AG09309 (cell line): ENCODE results near the gene EPHX1.
"Not testable (repeated sequence)": the region's sequence is repeated elsewhere in the genome, so short reads cannot be mapped to it uniquely, and the experiment has no call there.

Experiments used
- DNase-seq: peaks from one replicate; pipeline ENCODE4 v3.0.0-alpha.2; 2010; ENCODE audit warnings: low read depth
- H3K4me3 ChIP-seq: 2 replicates; pipeline ENCODE4 v1.5.1; 2011; ENCODE audit warnings: mild to moderate bottlenecking, low read depth, low read length, moderate library complexity; ENCODE audit not compliant: control insufficient read depth
- CTCF ChIP-seq: IDR thresholded peaks from 2 replicates; pipeline ENCODE4 v1.5.1; 2011; ENCODE audit warnings: mild to moderate bottlenecking, low read depth, low read length, inconsistent platforms; ENCODE audit not compliant: insufficient read depth, control insufficient read depth; ENCODE audit errors: missing control alignments

The EPHX1 gene

GRCh38 chr1:225809842-225810578, at the start of gene EPHX1:
EPHX1 (plus strand) TSS chr1:225810124; CDS start chr1:225828730, 18,606 bp downstream.
- peak within 1 kb of the TSS; percentile 67 for H3K4me3 ChIP-seq
- TF ChIP-seq CTCF, result peak; percentile 46
- DNase-seq, result peak; percentile 45

GRCh38 chr1:225760531-225760930, 49.4 kb upstream of the EPHX1 start:
- DNase-seq, result no peak
- no peak for TF ChIP-seq CTCF

GRCh38 chr1:225761395-225761794, 48.5 kb upstream of the EPHX1 start:
- DNase-seq, H3K4me3 ChIP-seq: not testable (repeated sequence)

More at GRCh38 chr1:225760531-225760930, 49.4 kb upstream of the EPHX1 start:
- no peak overlapping the region for H3K4me3 ChIP-seq

GRCh38 chr1:225762002-225762441, 47.9 kb upstream of the EPHX1 start:
- H3K4me3 ChIP-seq, result no peak overlapping the region
- no peak for DNase-seq
- no peak for TF ChIP-seq CTCF

- no peak for DNase-seq
- no peak for TF ChIP-seq CTCF
- H3K4me3 ChIP-seq, result no peak overlapping the region
Observed at GRCh38 chr1:225762444-225762843, 47.5 kb upstream of the EPHX1 start.

- H3K4me3 ChIP-seq, result no peak overlapping the region
- TF ChIP-seq CTCF, result no peak
- DNase-seq, result no peak
Observed at GRCh38 chr1:225763716-225764548, 46.0 kb upstream of the EPHX1 start.

DNA sequence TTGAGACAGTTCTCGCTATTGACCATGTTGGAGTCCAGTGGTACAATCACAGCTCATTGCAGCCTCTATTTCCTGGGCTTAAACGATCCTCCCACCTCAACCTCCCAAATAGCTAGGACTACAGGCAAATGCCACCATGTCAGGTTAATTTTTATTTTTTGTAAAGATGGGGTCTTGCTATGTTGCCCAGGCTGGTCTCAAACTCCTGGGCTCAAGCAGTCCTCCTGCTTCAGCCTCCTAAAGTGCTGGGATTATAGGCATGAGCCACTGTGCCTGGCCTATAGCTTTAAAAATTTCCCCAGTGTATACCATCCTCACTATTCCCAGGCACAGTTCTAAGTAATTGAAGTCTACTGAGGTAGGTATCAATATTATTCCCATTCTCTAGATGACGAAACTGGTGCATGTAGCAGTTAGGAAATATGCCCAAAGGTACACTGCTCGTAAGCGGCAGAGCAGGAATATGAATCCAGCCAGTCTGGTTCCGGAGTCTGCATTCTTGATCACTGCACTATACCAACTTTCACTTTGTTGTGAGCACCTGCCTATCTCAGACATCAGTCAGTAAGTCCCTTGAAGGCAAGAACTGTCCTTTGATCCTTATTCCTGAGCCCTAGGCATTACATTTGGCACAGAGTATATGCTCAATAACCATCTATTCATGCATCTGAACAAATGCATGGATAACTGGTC, 43.8 kb upstream of the EPHX1 start:
- H3K4me3 ChIP-seq, result no peak overlapping the region
- no peak for TF ChIP-seq CTCF
- no peak for DNase-seq
